HepG2 (cell line): Measurements from ENCODE around the gene TNRC18. TPM values are rescaled to one million over a fixed set of nuclear protein-coding genes. Genes with fewer than 3 reads are reported as not detected.

ENCODE experiments used
- ETV6 ChIP-seq: sonication (generic); formaldehyde crosslinking; conservative IDR thresholded peaks from 2 replicates; pipeline ENCODE4 v1.4.0; 2020; ENCODE audit warnings: missing genetic modification reagents
- PHF21A ChIP-seq: sonication (generic); formaldehyde crosslinking; IDR thresholded peaks from 2 replicates; pipeline ENCODE4 v1.5.0; 2020; ENCODE audit warnings: mild to moderate bottlenecking, missing genetic modification reagents
- TAF1 ChIP-seq: sonication (generic); formaldehyde crosslinking; IDR thresholded peaks from 2 replicates; pipeline ENCODE4 v1.4.0; 2020; ENCODE audit warnings: missing genetic modification reagents
- ZNF138 ChIP-seq: sonication (generic); formaldehyde crosslinking; IDR thresholded peaks from 2 replicates; pipeline ENCODE4 v1.5.0; 2020; ENCODE audit warnings: mild to moderate bottlenecking, low read depth, missing genetic modification reagents
- ZNF225 ChIP-seq: sonication (generic); formaldehyde crosslinking; IDR thresholded peaks from 2 replicates; pipeline ENCODE4 v1.4.0; 2020; ENCODE audit warnings: mild to moderate bottlenecking, missing genetic modification reagents
- ZNF263 ChIP-seq: sonication (generic); formaldehyde crosslinking; IDR thresholded peaks from 2 replicates; pipeline ENCODE4 v1.4.0; 2020; ENCODE audit warnings: missing genetic modification reagents
- polyA plus RNA-seq, 8 experiments: library from polyadenylated mRNA; depleted of rRNA in 3 of 8; stranded (reverse) in 7 of 8; unstranded in 1 of 8; fragments of >200 nt; fragmentation: Illumina TruSeq in 4 of 8; extraction: Trizol in 4 of 8; gene quantifications; 2 replicates each; pipeline versions ENCODE4 v1.2.1 to v1.2.3, GENCODE V29; 2011 to 2016; ENCODE audit warnings: low read depth in 4 of 8, missing spikeins in 1 of 8, mixed read lengths in 1 of 8; ENCODE audit not compliant: insufficient read depth in 1 of 8
- total RNA-seq, 5 experiments: library from RNA; depleted of rRNA; stranded (reverse); fragments of >200 nt; fragmentation: Illumina TruSeq; extraction: Trizol; gene quantifications; 2 replicates each; pipeline ENCODE4 v1.2.3, GENCODE V29; 2016; ENCODE audit warnings: low read depth in 1 of 5
- TF ChIP-seq, protein P1 (sequence below), 2 experiments: sonication (generic) in 1 of 2; formaldehyde crosslinking in 1 of 2; IDR thresholded peaks; 2 replicates each; pipeline versions ENCODE4 v1.4.0 to v1.6.1; 2016 to 2020; ENCODE audit warnings: borderline replicate concordance in 1 of 2, low read depth in 1 of 2, mild to moderate bottlenecking in 1 of 2, missing genetic modification reagents in 1 of 2
- TF ChIP-seq, protein P2 (sequence below): sonication (generic); formaldehyde crosslinking; IDR thresholded peaks from 2 replicates; pipeline ENCODE4 v1.5.1; 2020; ENCODE audit warnings: mild to moderate bottlenecking, missing genetic modification reagents
- TF ChIP-seq, protein P3 (sequence below): sonication (generic); formaldehyde crosslinking; IDR thresholded peaks from 2 replicates; pipeline ENCODE4 v1.4.0; 2020; ENCODE audit warnings: mild to moderate bottlenecking, missing genetic modification reagents
- TF ChIP-seq, protein P4 (sequence below): sonication (generic); formaldehyde crosslinking; IDR thresholded peaks from 2 replicates; pipeline ENCODE4 v1.4.0; 2020; ENCODE audit warnings: low read depth, missing genetic modification reagents
- TF ChIP-seq, protein P5 (sequence below): sonication (generic); formaldehyde crosslinking; IDR thresholded peaks from 2 replicates; pipeline ENCODE4 v1.9.0; 2021; ENCODE audit warnings: missing genetic modification reagents, borderline replicate concordance

The TNRC18 gene
- total and polyA plus RNA-seq, 2 of the 13 experiments (the other 11 are each of a cell fraction or from before 2014, with no cell fraction given), result 11.7 to 17.4 TPM

DNA sequence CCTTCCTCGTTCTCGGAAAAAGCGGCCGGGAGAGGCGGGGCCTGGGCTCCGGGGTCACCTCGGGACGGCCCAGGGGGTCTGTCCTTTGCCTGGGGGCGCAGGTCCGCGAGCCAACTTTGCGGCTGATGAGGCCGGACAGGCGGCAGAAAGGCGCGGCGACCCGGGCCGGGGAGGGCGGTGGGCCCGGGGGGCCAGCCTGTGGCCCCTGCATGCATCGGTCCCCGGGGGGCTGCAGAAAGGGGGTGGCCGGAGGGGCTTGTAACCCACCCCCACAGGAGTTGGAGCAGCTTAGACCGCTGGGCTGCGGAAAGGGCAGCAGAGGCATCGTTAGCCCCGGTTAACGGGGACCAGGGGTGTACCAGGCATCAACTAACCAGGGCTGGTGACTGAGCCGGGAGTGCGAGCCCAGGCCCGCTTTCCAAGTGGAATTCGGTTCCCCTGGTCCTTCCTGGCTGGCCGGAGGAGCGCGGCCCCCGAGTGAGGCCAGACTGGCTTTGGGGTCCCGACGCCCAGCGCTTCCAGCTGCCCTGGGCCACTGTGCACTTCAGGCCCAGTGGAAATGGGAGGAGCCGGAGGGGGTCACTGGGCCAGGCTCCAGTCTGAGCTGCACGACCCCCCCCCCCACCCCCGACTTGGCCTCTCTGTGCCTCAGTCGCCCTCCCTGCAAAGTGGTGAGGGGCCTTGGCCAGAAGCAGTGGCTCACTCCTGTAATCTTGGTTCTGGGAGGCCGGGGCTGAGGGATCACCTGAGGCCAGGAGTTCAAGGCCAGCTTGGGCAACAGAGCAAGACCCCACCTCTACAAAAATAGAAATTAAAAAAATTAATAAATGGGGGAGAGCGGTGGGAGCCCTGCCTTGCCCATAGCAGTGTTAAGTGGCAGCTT is 140.0 kb downstream of the TNRC18 start (continued):
- 0 out of 2 replicates have a peak, but pooled peaks have one; percentile 21 for TF ChIP-seq ZNF263 (CRISPR knock-in tag)
- no peak for TF ChIP-seq ETV6 (CRISPR knock-in tag)
- no peak for TF ChIP-seq PHF21A (CRISPR knock-in tag)
- TF ChIP-seq ZNF225 (CRISPR knock-in tag), result no peak
- TF ChIP-seq, protein P1, sequence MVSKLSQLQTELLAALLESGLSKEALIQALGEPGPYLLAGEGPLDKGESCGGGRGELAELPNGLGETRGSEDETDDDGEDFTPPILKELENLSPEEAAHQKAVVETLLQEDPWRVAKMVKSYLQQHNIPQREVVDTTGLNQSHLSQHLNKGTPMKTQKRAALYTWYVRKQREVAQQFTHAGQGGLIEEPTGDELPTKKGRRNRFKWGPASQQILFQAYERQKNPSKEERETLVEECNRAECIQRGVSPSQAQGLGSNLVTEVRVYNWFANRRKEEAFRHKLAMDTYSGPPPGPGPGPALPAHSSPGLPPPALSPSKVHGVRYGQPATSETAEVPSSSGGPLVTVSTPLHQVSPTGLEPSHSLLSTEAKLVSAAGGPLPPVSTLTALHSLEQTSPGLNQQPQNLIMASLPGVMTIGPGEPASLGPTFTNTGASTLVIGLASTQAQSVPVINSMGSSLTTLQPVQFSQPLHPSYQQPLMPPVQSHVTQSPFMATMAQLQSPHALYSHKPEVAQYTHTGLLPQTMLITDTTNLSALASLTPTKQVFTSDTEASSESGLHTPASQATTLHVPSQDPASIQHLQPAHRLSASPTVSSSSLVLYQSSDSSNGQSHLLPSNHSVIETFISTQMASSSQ (IDR thresholded peaks at IDR 0.05; ENCODE audit: low read depth), result no peak
- TF ChIP-seq, protein P1 (CRISPR knock-in tag; IDR thresholded peaks at IDR 0.05; ENCODE audit: borderline replicate concordance), result no peak
- TF ChIP-seq, protein P2, sequence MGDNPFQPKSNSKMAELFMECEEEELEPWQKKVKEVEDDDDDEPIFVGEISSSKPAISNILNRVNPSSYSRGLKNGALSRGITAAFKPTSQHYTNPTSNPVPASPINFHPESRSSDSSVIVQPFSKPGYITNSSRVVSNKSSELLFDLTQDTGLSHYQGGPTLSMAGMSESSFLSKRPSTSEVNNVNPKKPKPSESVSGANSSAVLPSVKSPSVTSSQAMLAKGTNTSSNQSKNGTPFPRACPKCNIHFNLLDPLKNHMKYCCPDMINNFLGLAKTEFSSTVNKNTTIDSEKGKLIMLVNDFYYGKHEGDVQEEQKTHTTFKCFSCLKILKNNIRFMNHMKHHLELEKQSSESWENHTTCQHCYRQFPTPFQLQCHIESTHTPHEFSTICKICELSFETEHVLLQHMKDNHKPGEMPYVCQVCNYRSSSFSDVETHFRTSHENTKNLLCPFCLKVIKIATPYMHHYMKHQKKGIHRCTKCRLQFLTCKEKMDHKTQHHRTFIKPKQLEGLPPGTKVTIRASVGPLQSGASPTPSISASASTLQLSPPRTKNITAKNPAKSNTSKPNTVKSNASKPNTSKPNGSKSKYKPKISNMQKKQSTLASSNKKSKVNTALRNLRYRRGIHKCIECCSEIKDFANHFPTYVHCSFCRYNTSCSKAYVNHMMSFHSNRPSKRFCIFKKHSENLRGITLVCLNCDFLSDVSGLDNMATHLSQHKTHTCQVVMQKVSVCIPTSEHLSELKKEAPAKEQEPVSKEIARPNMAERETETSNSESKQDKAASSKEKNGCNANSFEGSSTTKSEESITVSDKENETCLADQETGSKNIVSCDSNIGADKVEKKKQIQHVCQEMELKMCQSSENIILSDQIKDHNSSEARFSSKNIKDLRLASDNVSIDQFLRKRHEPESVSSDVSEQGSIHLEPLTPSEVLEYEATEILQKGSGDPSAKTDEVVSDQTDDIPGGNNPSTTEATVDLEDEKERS (CRISPR knock-in tag), result no peak
- TF ChIP-seq, protein P3, sequence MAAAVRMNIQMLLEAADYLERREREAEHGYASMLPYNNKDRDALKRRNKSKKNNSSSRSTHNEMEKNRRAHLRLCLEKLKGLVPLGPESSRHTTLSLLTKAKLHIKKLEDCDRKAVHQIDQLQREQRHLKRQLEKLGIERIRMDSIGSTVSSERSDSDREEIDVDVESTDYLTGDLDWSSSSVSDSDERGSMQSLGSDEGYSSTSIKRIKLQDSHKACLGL (CRISPR knock-in tag), result 0 out of 2 replicates have a peak, but pooled peaks have one; percentile 10
- TF ChIP-seq, protein P4, sequence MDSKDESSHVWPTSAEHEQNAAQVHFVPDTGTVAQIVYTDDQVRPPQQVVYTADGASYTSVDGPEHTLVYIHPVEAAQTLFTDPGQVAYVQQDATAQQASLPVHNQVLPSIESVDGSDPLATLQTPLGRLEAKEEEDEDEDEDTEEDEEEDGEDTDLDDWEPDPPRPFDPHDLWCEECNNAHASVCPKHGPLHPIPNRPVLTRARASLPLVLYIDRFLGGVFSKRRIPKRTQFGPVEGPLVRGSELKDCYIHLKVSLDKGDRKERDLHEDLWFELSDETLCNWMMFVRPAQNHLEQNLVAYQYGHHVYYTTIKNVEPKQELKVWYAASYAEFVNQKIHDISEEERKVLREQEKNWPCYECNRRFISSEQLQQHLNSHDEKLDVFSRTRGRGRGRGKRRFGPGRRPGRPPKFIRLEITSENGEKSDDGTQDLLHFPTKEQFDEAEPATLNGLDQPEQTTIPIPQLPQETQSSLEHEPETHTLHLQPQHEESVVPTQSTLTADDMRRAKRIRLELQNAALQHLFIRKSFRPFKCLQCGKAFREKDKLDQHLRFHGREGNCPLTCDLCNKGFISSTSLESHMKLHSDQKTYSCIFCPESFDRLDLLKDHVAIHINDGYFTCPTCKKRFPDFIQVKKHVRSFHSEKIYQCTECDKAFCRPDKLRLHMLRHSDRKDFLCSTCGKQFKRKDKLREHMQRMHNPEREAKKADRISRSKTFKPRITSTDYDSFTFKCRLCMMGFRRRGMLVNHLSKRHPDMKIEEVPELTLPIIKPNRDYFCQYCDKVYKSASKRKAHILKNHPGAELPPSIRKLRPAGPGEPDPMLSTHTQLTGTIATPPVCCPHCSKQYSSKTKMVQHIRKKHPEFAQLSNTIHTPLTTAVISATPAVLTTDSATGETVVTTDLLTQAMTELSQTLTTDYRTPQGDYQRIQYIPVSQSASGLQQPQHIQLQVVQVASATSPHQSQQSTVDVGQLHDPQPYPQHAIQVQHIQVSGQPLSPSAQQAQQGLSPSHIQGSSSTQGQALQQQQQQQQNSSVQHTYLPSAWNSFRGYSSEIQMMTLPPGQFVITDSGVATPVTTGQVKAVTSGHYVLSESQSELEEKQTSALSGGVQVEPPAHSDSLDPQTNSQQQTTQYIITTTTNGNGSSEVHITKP, result no peak
- TF ChIP-seq, protein P5, sequence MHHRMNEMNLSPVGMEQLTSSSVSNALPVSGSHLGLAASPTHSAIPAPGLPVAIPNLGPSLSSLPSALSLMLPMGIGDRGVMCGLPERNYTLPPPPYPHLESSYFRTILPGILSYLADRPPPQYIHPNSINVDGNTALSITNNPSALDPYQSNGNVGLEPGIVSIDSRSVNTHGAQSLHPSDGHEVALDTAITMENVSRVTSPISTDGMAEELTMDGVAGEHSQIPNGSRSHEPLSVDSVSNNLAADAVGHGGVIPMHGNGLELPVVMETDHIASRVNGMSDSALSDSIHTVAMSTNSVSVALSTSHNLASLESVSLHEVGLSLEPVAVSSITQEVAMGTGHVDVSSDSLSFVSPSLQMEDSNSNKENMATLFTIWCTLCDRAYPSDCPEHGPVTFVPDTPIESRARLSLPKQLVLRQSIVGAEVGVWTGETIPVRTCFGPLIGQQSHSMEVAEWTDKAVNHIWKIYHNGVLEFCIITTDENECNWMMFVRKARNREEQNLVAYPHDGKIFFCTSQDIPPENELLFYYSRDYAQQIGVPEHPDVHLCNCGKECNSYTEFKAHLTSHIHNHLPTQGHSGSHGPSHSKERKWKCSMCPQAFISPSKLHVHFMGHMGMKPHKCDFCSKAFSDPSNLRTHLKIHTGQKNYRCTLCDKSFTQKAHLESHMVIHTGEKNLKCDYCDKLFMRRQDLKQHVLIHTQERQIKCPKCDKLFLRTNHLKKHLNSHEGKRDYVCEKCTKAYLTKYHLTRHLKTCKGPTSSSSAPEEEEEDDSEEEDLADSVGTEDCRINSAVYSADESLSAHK (CRISPR knock-in tag), result no peak
- TF ChIP-seq ZNF138, result no peak
- peak; percentile 28; the same call in 1 of the 2 replicates for TF ChIP-seq TAF1 (CRISPR knock-in tag)
